ENCODE measurements around the gene C10orf67.

C10orf67 gene

GRCh38 chr10:23196915-23197314 is 147.7 kb downstream of the C10orf67 start:
- FAIRE-seq (no peak), DNase-seq (ENCODE audit: insufficient read length, low spot score) (no peak)
- TF ChIP-seq CTCF (IDR thresholded peaks at IDR 0.05; ENCODE audit: insufficient read depth, missing control alignments): no peak

GRCh38 chr10:23195846-23196600 is 148.6 kb downstream of the C10orf67 start:
- DNase-seq (ENCODE audit: insufficient read length, low spot score) (no peak), FAIRE-seq (no peak)
- no peak for TF ChIP-seq CTCF (IDR thresholded peaks at IDR 0.05; ENCODE audit: insufficient read depth, missing control alignments)

GRCh38 chr10:23194966-23195845 is 149.4 kb downstream of the C10orf67 start:
- TF ChIP-seq CTCF (IDR thresholded peaks at IDR 0.05; ENCODE audit: insufficient read depth, missing control alignments): no peak
- no peak for DNase-seq (ENCODE audit: insufficient read length, low spot score)
- FAIRE-seq: no peak

GRCh38 chr10:23194471-23194965 is 150.1 kb downstream of the C10orf67 start:
- TF ChIP-seq CTCF (IDR thresholded peaks at IDR 0.05; ENCODE audit: insufficient read depth, missing control alignments): no peak
- FAIRE-seq (no peak), DNase-seq (ENCODE audit: insufficient read length, low spot score) (no peak)

- DNase-seq (ENCODE audit: insufficient read length, low spot score) (no peak), FAIRE-seq (no peak)
- no peak for TF ChIP-seq CTCF (IDR thresholded peaks at IDR 0.05; ENCODE audit: insufficient read depth, missing control alignments)
These were observed 151.0 kb downstream of the C10orf67 start for GRCh38 chr10:23193435-23194074.

GRCh38 chr10:23192712-23193434 is 151.7 kb downstream of the C10orf67 start:
- DNase-seq (ENCODE audit: insufficient read length, low spot score) (no peak), FAIRE-seq (no peak)
- TF ChIP-seq CTCF (IDR thresholded peaks at IDR 0.05; ENCODE audit: insufficient read depth, missing control alignments): no peak
